CD14-positive monocyte (primary cell): Measurements from ENCODE around the gene PTPRC. TPM values are rescaled to one million over a fixed set of nuclear protein-coding genes. Genes with fewer than 3 reads are reported as not detected.

Source experiments
- DNase-seq, 3 donors: peaks; one replicate each; pipeline ENCODE4 v3.0.0-alpha.2; 2011 to 2022
- H2AFZ ChIP-seq: 2 replicates; pipeline ENCODE4 v1.6.0; 2012; ENCODE audit warnings: mild to moderate bottlenecking, low read depth, low read length, inconsistent platforms; ENCODE audit not compliant: insufficient read depth, poor library complexity, severe bottlenecking
- H3K27ac ChIP-seq, 2 donors: 1 replicate in 1 of 2; 2 replicates in 1 of 2; pipeline ENCODE4 v1.5.1; 2012 to 2013; ENCODE audit warnings: low read length in 2 of 2, control low read depth in 1 of 2, inconsistent platforms in 1 of 2, low read depth in 1 of 2, mild to moderate bottlenecking in 1 of 2
- H3K27me3 ChIP-seq, 2 donors: one replicate each; pipeline versions ENCODE4 v1.6.0 to v1.6.1; 2011 to 2013; ENCODE audit warnings: low read length in 2 of 2; ENCODE audit not compliant: control insufficient read depth in 2 of 2, insufficient read depth in 2 of 2
- H3K36me3 ChIP-seq, 2 donors: replicated peaks in 1 of 2; 1 replicate in 1 of 2; 2 replicates in 1 of 2; pipeline versions ENCODE4 v1.5.1 to v1.6.1; 2012 to 2013; ENCODE audit warnings: low read length in 2 of 2, control low read depth in 1 of 2, inconsistent platforms in 1 of 2, mild to moderate bottlenecking in 1 of 2; ENCODE audit not compliant: insufficient read depth in 2 of 2, control insufficient read depth in 1 of 2
- H3K4me1 ChIP-seq, 2 donors: 1 replicate in 1 of 2; 2 replicates in 1 of 2; pipeline versions ENCODE4 v1.5.1 to v1.6.1; 2012 to 2013; ENCODE audit warnings: low read length in 2 of 2, control low read depth in 1 of 2, inconsistent platforms in 1 of 2, mild to moderate bottlenecking in 1 of 2, moderate library complexity in 1 of 2; ENCODE audit not compliant: insufficient read depth in 2 of 2, control insufficient read depth in 1 of 2
- H3K4me2 ChIP-seq: replicated peaks from 2 replicates; pipeline ENCODE3; 2012; ENCODE audit warnings: low read length, moderate library complexity, mild to moderate bottlenecking; ENCODE audit not compliant: poor library complexity, severe bottlenecking; ENCODE audit errors: extremely low read depth
- H3K4me3 ChIP-seq, 3 experiments: fragments of 200-600 bp in 1 of 3; sonication (generic) in 1 of 3; replicated peaks in 1 of 3; 1 replicate in 2 of 3; 2 replicates in 1 of 3; pipeline ENCODE4 v1.5.1; 2011 to 2013; ENCODE audit warnings: low read length in 3 of 3, mild to moderate bottlenecking in 3 of 3, control low read depth in 2 of 3, low read depth in 2 of 3, inconsistent platforms in 1 of 3, moderate library complexity in 1 of 3
- H3K79me2 ChIP-seq: 2 replicates; pipeline ENCODE4 v1.6.0; 2012; ENCODE audit warnings: mild to moderate bottlenecking, control low read depth, inconsistent platforms, low read length, moderate library complexity; ENCODE audit not compliant: insufficient read depth
- H3K9ac ChIP-seq: 2 replicates; pipeline ENCODE4 v1.6.0; 2017; ENCODE audit warnings: low read length, mild to moderate bottlenecking; ENCODE audit not compliant: insufficient read depth, poor library complexity, severe bottlenecking
- H3K9me3 ChIP-seq, 2 donors: replicated peaks in 1 of 2; 1 replicate in 1 of 2; 2 replicates in 1 of 2; pipeline versions ENCODE4 v1.5.1 to v1.6.1; 2012 to 2013; ENCODE audit warnings: low read length in 2 of 2, control low read depth in 1 of 2; ENCODE audit not compliant: control insufficient read depth in 1 of 2, insufficient read depth in 1 of 2
- H4K20me1 ChIP-seq: 2 replicates; pipeline ENCODE4 v1.6.0; 2012; ENCODE audit warnings: mild to moderate bottlenecking, low read length, control low read depth, moderate library complexity; ENCODE audit not compliant: insufficient read depth
- H3K27ac Mint-ChIP-seq, 7 donors: one replicate each; pipeline ENCODE4 v1.8.0; 2020; ENCODE audit warnings: mild to moderate bottlenecking in 7 of 7, mixed read lengths in 7 of 7, moderate library complexity in 6 of 7, inconsistent platforms in 2 of 7
- H3K27me3 Mint-ChIP-seq, 3 donors: one replicate each; pipeline ENCODE4 v1.8.0; 2021 to 2022; ENCODE audit warnings: low read depth in 3 of 3, mild to moderate bottlenecking in 3 of 3, mixed read lengths in 3 of 3, moderate library complexity in 3 of 3, inconsistent platforms in 1 of 3
- H3K36me3 Mint-ChIP-seq, 2 donors: one replicate each; pipeline ENCODE4 v1.8.0; 2020; ENCODE audit warnings: mixed read lengths in 2 of 2, inconsistent platforms in 1 of 2, mild to moderate bottlenecking in 1 of 2
- H3K4me1 Mint-ChIP-seq: one replicate; pipeline ENCODE4 v1.8.0; 2020; ENCODE audit warnings: mild to moderate bottlenecking, mixed read lengths
- H3K4me3 Mint-ChIP-seq, 2 donors: one replicate each; pipeline ENCODE4 v1.8.0; 2020; ENCODE audit warnings: mild to moderate bottlenecking in 2 of 2, mixed read lengths in 2 of 2, moderate library complexity in 1 of 2
- H3K9me3 Mint-ChIP-seq, 7 donors: one replicate each; pipeline ENCODE4 v1.8.0; 2020 to 2022; ENCODE audit warnings: mixed read lengths in 7 of 7, mild to moderate bottlenecking in 6 of 7, moderate library complexity in 6 of 7, inconsistent platforms in 2 of 7
- WGBS: methylation state at CpG from one replicate; pipeline ENCODE4 v1.1.5; 2013; ENCODE audit warnings: missing lambda C conversion rate; ENCODE audit not compliant: insufficient coverage; 5-methylcytosine and 5-hydroxymethylcytosine counted together
- intact Hi-C, 2 donors: fragments of 100-400 bp; cut with micrococcal nuclease; formaldehyde crosslinking; loops; one replicate each; pipeline versions ENCODE4 v1.15.0 to v1.15.1; 2023
- polyA plus RNA-seq, 3 donors: library from polyadenylated mRNA; depleted of rRNA in 1 of 3; unstranded in 2 of 3; stranded (reverse) in 1 of 3; fragments of 300-500 nt in 2 of 3; fragments of >200 nt in 1 of 3; fragmentation: Illumina TruSeq in 2 of 3; gene quantifications; 1 replicate in 2 of 3; 2 replicates in 1 of 3; pipeline ENCODE4 v1.2.3, GENCODE V29; 2012 to 2021
- TF ChIP-seq, protein P1 (sequence below): fragments of 200-600 bp; IDR thresholded peaks from one replicate; pipeline ENCODE4 v1.8.0; 2022; ENCODE audit warnings: antibody characterized with exemption, mild to moderate bottlenecking

PTPRC gene
- polyA plus RNA-seq, 3 donors = 410 to 992 (median 667) TPM

DNA sequence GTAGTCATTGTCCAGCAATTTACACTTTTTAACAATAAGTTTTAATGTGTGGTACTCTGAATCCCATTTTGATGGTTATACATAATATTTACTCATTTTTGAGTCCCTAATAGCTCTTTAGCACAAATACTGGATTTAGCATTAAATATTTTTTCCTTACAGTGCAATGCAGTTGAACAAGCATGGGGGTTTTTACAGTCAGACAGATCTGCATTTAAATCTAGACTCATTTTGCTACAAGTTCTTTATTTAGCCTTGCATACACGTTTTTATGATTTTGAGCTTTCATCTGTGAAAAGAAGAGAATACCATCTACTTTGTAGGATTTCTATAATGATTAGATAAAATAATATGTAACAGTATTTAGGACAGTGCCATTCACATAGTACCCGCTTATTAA is 44.0 kb downstream of the PTPRC start:
- Mint-ChIP-seq H3K36me3 (peaks cover 36 to 43% of the 10 kb centered on the region in 2 donors), H3K4me3 (peak overlapping the region in 1 of 2 donors; percentile 76), H3K9me3 (peaks cover 0 to 3% (median 0%) of the 10 kb centered on the region in 7 donors), H3K27ac (peak overlapping the region; percentile 93 to 99 (median 97)), H3K27me3 (no peaks in the 10 kb centered on the region), H3K4me1 (peaks cover 77% of the 10 kb centered on the region)
- Histone ChIP-seq H3K79me2 (peaks cover 98% of the 10 kb centered on the region), H3K4me1 (peaks cover 74 to 90% of the 10 kb centered on the region in 2 donors), H3K4me2 (peak overlapping the region; percentile 75), H3K9me3 (no peaks in the 10 kb centered on the region), H4K20me1 (peaks cover 27% of the 10 kb centered on the region), H2AFZ (no peak overlapping the region), H3K4me3 (peak overlapping the region; percentile 9 to 64 (median 28)), H3K27ac (peak overlapping the region in 1 of 2 donors; percentile 92), H3K36me3 (peaks cover 25 to 26% of the 10 kb centered on the region in 2 donors), H3K27me3 (no peaks in the 10 kb centered on the region), H3K9ac (peak overlapping the region; percentile 57)
- TF ChIP-seq, protein P1, sequence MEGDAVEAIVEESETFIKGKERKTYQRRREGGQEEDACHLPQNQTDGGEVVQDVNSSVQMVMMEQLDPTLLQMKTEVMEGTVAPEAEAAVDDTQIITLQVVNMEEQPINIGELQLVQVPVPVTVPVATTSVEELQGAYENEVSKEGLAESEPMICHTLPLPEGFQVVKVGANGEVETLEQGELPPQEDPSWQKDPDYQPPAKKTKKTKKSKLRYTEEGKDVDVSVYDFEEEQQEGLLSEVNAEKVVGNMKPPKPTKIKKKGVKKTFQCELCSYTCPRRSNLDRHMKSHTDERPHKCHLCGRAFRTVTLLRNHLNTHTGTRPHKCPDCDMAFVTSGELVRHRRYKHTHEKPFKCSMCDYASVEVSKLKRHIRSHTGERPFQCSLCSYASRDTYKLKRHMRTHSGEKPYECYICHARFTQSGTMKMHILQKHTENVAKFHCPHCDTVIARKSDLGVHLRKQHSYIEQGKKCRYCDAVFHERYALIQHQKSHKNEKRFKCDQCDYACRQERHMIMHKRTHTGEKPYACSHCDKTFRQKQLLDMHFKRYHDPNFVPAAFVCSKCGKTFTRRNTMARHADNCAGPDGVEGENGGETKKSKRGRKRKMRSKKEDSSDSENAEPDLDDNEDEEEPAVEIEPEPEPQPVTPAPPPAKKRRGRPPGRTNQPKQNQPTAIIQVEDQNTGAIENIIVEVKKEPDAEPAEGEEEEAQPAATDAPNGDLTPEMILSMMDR = no peak
- DNase-seq = no peak
- no CpG with 5 or more reads among the region's 2 CpGs for WGBS
- intact Hi-C loops = loop anchor here (5.0 to 10.0 kb wide), 3 partner anchors 41 to 148 kb away; no protein-coding TSS in a partner anchor

DNA sequence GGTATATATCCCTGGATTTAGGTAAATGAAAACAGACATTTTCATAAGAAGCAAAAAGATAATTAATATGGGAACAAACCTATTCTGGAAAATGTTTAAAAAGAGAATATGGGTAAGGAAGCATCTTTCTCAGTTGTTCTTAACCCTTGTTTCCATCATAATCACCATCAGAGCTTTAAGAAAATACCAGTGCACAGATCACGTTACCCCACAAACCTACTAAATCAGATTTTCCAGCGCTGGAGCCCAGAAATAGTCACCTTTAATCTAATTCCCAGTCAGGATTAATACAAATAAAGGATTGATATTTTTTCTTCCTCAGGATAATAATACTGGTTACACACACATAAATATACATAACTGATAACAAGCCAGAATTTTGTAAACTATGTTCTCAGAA is 44.6 kb downstream of the PTPRC start:
- Histone ChIP-seq H3K4me1 (peaks cover 69 to 84% of the 10 kb centered on the region in 2 donors), H3K27me3 (no peaks in the 10 kb centered on the region), H3K4me3 (peak overlapping the region in 1 of 3 experiments; percentile 64), H4K20me1 (peaks cover 33% of the 10 kb centered on the region), H3K79me2 (peaks cover 98% of the 10 kb centered on the region), H3K9me3 (no peaks in the 10 kb centered on the region), H3K27ac (peak overlapping the region in 1 of 2 donors; percentile 92), H3K4me2 (peak overlapping the region; percentile 75), H3K9ac (peak overlapping the region; percentile 16), H3K36me3 (peaks cover 21 to 28% of the 10 kb centered on the region in 2 donors), H2AFZ (no peak overlapping the region)
- H3K36me3 Mint-ChIP-seq = peaks cover 36 to 43% of the 10 kb centered on the region in 2 donors
- intact Hi-C loops = loop anchor here (5.0 to 10.0 kb wide), 3 partner anchors 41 to 149 kb away; no protein-coding TSS in a partner anchor
- peaks cover 0 to 3% (median 0%) of the 10 kb centered on the region in 7 donors for H3K9me3 Mint-ChIP-seq
- peak overlapping the region; percentile 93 to 99 (median 97) for H3K27ac Mint-ChIP-seq
- H3K4me3 Mint-ChIP-seq = peak overlapping the region in 1 of 2 donors; percentile 59
- no peaks in the 10 kb centered on the region for H3K27me3 Mint-ChIP-seq
- H3K4me1 Mint-ChIP-seq = peaks cover 73% of the 10 kb centered on the region
- WGBS = no CpG with 5 or more reads among the region's 2 CpGs
- TF ChIP-seq, protein P1 = no peak
- DNase-seq = no peak
